GM12892 (cell line): Measurements from ENCODE around the gene ARF4.

Experiments used
- DNase-seq: peaks from one replicate; pipeline ENCODE4 v3.0.0; 2011; ENCODE audit not compliant: insufficient read length
- FAIRE-seq: peaks from 2 replicates; lab custom pipeline; 2011; peaks lifted over from hg19 to GRCh38; lab: Jason Lieb, UNC
- POLR2A ChIP-seq: IDR thresholded peaks from 2 replicates; pipeline ENCODE4 v1.6.1; 2011; ENCODE audit warnings: low read depth, low read length, control low read depth
- POLR2AphosphoS5 ChIP-seq: IDR thresholded peaks from 2 replicates; pipeline ENCODE4 v1.6.1; 2011; ENCODE audit warnings: low read depth, low read length, control low read depth
- TAF1 ChIP-seq: IDR thresholded peaks from 2 replicates; pipeline ENCODE4 v1.6.1; 2011; ENCODE audit warnings: low read depth, mild to moderate bottlenecking, control low read depth, low read length, borderline replicate concordance

The ARF4 gene

DNA sequence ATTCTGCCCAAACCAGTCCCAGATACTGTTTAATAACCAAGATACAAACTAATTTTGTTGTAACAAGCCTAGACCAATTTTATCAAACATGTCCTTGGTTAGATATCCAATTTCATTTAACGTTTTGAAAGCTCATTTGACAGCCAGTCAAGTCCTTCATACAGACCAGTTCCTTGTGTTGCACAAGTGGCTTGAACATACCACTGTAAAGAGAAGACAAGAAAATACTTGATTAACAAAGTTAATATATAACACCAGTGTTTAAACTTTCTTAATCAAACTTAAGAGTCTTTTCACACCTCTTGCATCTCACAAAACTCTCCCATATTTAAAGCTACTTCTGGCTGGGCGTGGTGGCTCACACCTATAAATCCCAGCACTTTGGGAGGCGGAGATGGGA is 25.0 kb downstream of the ARF4 start:
- TF ChIP-seq TAF1 (no peak), POLR2AphosphoS5 (no peak), POLR2A (no peak)
- DNase-seq (no peak), FAIRE-seq (no peak)

- FAIRE-seq, result no peak
- TF ChIP-seq POLR2A (no peak), TAF1 (no peak), POLR2AphosphoS5 (no peak)
These were observed 26.3 kb downstream of the ARF4 start for GRCh38 chr3:57570878-57571277.

DNA sequence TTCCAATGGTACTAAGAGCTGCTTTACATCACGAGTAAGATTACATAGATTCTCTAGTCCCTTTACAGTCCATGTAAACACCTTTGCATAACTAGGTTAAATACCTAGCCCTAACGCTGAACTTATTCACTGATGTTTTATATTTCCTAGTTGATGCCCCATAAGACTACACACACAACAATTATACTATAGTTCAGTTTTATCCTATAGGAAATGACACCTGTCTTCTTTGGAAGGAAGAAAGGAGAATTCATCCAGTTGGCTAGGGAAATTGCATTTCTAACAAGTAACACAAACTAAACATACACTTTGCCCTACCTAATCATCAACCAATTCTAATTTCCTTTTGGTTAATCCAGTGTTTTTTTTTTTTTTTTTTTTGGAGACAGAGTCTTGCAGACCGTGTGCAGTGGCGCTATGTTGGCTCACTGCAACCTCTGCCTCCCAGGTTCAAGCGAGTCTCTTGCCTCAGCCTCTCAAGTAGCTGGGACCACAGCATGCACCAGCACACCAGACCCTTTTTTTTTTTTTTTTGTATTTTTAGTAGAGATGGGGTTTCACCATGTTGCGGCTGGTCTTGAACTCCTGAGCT is 27.2 kb downstream of the ARF4 start:
- TF ChIP-seq POLR2A, result no peak
- TF ChIP-seq POLR2AphosphoS5, result no peak
- no peak for TF ChIP-seq TAF1
- FAIRE-seq (no peak), DNase-seq (no peak)

More at GRCh38 chr3:57570878-57571277, 26.3 kb downstream of the ARF4 start:
- DNase-seq, result no peak

DNA sequence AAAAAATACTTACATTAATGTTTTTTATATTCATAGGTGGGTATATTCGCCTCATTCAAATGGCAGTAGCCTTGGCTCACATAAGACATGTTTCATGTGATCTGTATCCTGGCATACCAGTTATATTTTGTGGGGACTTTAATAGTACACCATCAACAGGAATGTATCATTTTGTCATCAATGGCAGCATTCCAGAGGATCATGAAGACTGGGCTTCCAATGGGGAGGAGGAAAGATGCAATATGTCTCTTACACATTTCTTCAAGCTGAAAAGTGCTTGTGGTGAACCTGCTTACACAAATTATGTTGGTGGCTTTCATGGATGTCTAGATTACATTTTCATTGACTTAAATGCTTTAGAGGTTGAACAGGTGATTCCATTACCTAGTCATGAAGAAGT is 37.6 kb downstream of the ARF4 start:
- DNase-seq, result no peak
- TF ChIP-seq POLR2A (no peak), POLR2AphosphoS5 (no peak), TAF1 (no peak)
- FAIRE-seq, result no peak

DNA sequence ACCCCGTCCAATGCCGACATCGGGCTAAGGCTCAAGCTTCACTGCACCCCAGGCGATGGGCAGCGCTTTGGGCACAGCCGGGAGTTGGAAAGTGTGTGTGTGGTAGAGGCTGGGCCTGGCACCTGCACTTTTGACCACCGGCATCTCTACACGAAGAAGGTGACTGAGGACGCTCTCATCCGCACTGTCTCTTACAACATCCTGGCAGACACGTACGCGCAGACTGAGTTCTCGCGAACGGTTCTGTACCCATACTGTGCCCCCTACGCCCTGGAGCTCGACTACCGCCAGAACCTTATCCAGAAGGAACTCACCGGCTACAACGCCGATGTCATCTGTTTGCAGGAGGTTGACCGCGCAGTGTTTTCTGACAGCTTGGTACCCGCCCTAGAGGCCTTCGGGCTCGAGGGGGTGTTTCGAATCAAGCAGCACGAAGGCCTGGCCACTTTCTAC is 40.0 kb downstream of the ARF4 start:
- FAIRE-seq (peak; percentile 68), DNase-seq (peak; percentile 30)
- no peak for TF ChIP-seq TAF1
- TF ChIP-seq POLR2AphosphoS5, result peak; percentile 69; the same call in 1 of the 2 replicates
- TF ChIP-seq POLR2A, result peak; percentile 33; the same call in 1 of the 2 replicates

- FAIRE-seq, result no peak
- TF ChIP-seq POLR2AphosphoS5 (no peak), POLR2A (no peak)
- peak; percentile 32 for DNase-seq
These were observed 40.6 kb downstream of the ARF4 start for GRCh38 chr3:57556459-57557084.

- FAIRE-seq, result peak; percentile 97
- peak; percentile 98 for TF ChIP-seq POLR2A
- TF ChIP-seq TAF1, result peak; percentile 74
- peak; percentile 93 for TF ChIP-seq POLR2AphosphoS5
- DNase-seq, result peak; percentile 74
These were observed 41.2 kb downstream of the ARF4 start, which contains the start of gene PDE12 for GRCh38 chr3:57555738-57556458. TSS of gene PDE12 (plus strand) at chr3:57556274. CDS start at chr3:57556380, 106 bp downstream.

- TF ChIP-seq POLR2A (no peak), TAF1 (no peak), POLR2AphosphoS5 (no peak)
- DNase-seq (no peak), FAIRE-seq (no peak)
These were observed 41.8 kb downstream of the ARF4 start for GRCh38 chr3:57555306-57555705.

DNA sequence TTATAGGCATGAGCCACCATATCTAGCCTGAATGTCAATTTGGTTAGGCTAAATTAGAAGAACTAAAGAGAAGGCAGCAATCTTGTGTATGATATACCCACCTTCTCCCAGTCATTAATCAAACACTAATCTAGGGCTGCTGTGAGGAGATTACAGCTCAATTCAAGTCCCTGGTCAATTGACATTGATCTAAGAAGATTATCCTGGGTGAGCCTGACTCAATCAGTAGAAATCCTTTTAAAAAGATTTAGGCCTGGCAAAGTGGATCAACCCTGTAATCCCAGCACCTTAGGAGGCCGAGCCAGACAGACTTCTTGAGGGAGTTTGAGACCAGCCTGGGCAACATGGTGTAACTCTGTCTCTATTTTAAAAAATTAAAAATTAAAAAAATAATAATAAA is 50.5 kb downstream of the ARF4 start:
- TF ChIP-seq POLR2A (no peak), POLR2AphosphoS5 (no peak), TAF1 (no peak)
- DNase-seq, result no peak
- FAIRE-seq, result peak; percentile 36

DNA sequence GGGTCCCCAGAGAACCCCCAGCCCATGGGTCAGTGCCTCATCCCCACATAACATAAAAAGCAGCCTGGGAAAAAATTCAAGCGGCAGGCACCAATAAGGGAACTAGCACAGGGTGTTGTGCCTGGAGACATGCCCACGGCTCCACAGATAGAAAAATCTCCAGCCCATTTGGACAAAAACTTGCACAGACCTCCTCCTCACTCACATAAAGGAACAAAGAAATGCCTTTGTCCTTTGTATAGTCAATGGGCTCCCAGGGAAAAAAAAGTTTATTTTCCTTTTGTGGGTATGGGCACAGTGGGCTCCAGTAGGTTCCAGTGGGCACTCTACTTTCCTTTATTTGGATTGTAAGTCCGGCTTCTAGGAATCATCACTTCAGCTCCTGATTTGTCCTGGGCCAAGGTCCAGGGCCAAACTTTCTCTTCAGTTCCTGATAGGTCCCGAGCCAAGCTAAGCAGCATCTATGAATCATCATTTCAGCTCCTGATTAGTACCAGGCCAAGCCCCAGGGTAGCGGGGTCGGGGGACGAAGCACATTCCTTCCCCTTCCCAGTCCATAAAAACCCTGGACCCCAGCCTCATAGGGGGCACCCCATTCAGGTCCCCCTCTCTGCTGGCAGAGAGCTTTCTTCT is 51.4 kb downstream of the ARF4 start:
- no peak for FAIRE-seq
- TF ChIP-seq TAF1, result no peak
- TF ChIP-seq POLR2AphosphoS5, result no peak
- TF ChIP-seq POLR2A, result no peak
- no peak for DNase-seq

- no peak for DNase-seq
- TF ChIP-seq POLR2A, result no peak
- no peak for TF ChIP-seq TAF1
- TF ChIP-seq POLR2AphosphoS5, result no peak
- peak; percentile 63 for FAIRE-seq
These were observed 52.7 kb downstream of the ARF4 start, which contains the start of gene DNAH12 for GRCh38 chr3:57544181-57545125. TSS of gene DNAH12 (minus strand) at chr3:57544344. CDS start at chr3:57542870, 1,474 bp downstream.
